Measurements from ENCODE around the gene PTH2R. TPM values are rescaled to one million over a fixed set of nuclear protein-coding genes. Genes with fewer than 3 reads are reported as not detected.

Gene PTH2R
- polyA plus RNA-seq, 1 donor (not counting 4 experiments of a cell fraction or from before 2014, with no cell fraction given), result not detected

GRCh38 chr2:208363485-208363884, 43.1 kb upstream of the PTH2R start:
- Histone ChIP-seq H3K4me3 (ENCODE audit: control insufficient read depth in 2 of 3, extremely low read depth in 1 of 3, insufficient read depth in 2 of 3, low read depth in 1 of 3, low read length in 3 of 3) (no peak overlapping the region), H3K4me1 (ENCODE audit: control insufficient read depth, extremely low read depth, insufficient read depth, low read length) (peaks cover 4% of the 10 kb centered on the region), H3K9ac (ENCODE audit: control insufficient read depth, extremely low read depth, insufficient read depth, low read length) (no peak overlapping the region), H3K27ac (ENCODE audit: control insufficient read depth, insufficient read depth, low read length) (no peak overlapping the region), H4K20me1 (ENCODE audit: control insufficient read depth, extremely low read depth, insufficient read depth, low read length) (no peaks in the 10 kb centered on the region), H3K27me3 (ENCODE audit: control insufficient read depth, extremely low read depth, insufficient read depth, low read length) (no peaks in the 10 kb centered on the region), H3K9me1 (ENCODE audit: control insufficient read depth, extremely low read depth, insufficient read depth, low read length) (no peaks in the 10 kb centered on the region), H3K79me2 (ENCODE audit: control insufficient read depth, insufficient read depth, low read length) (no peaks in the 10 kb centered on the region), H3K36me3 (ENCODE audit: control insufficient read depth in 2 of 2, extremely low read depth in 1 of 2, insufficient read depth in 2 of 2, low read length in 2 of 2) (peaks cover 0 to 5% of the 10 kb centered on the region in 2 experiments), H3K9me3 (ENCODE audit: control insufficient read depth, low read depth, low read length) (no peaks in the 10 kb centered on the region), H3K4me2 (ENCODE audit: control insufficient read depth, extremely low read depth, insufficient read depth, low read depth, low read length) (no peak overlapping the region), H2AFZ (ENCODE audit: control insufficient read depth, low read length) (no peak overlapping the region)
- FAIRE-seq, result peak; percentile 32
- TF ChIP-seq, protein P1, sequence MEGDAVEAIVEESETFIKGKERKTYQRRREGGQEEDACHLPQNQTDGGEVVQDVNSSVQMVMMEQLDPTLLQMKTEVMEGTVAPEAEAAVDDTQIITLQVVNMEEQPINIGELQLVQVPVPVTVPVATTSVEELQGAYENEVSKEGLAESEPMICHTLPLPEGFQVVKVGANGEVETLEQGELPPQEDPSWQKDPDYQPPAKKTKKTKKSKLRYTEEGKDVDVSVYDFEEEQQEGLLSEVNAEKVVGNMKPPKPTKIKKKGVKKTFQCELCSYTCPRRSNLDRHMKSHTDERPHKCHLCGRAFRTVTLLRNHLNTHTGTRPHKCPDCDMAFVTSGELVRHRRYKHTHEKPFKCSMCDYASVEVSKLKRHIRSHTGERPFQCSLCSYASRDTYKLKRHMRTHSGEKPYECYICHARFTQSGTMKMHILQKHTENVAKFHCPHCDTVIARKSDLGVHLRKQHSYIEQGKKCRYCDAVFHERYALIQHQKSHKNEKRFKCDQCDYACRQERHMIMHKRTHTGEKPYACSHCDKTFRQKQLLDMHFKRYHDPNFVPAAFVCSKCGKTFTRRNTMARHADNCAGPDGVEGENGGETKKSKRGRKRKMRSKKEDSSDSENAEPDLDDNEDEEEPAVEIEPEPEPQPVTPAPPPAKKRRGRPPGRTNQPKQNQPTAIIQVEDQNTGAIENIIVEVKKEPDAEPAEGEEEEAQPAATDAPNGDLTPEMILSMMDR (optimal IDR thresholded peaks at IDR 0.05 in 1 of 3, IDR thresholded peaks at IDR 0.05 in 1 of 3, conservative IDR thresholded peaks at IDR 0.05 in 1 of 3; ENCODE audit: extremely low read depth in 1 of 3, insufficient read depth in 2 of 3, low read length in 3 of 3), result no peak
- TF ChIP-seq EZH2 (IDR thresholded peaks at IDR 0.05; ENCODE audit: low read length), result no peak
- dilution Hi-C loops (cut with MboI; ENCODE audit: extremely low pct_ligation_motif_present, low sequenced_read_pairs), result no loop called here
- no peak for DNase-seq (ENCODE audit: low read depth, low spot score)

DNA sequence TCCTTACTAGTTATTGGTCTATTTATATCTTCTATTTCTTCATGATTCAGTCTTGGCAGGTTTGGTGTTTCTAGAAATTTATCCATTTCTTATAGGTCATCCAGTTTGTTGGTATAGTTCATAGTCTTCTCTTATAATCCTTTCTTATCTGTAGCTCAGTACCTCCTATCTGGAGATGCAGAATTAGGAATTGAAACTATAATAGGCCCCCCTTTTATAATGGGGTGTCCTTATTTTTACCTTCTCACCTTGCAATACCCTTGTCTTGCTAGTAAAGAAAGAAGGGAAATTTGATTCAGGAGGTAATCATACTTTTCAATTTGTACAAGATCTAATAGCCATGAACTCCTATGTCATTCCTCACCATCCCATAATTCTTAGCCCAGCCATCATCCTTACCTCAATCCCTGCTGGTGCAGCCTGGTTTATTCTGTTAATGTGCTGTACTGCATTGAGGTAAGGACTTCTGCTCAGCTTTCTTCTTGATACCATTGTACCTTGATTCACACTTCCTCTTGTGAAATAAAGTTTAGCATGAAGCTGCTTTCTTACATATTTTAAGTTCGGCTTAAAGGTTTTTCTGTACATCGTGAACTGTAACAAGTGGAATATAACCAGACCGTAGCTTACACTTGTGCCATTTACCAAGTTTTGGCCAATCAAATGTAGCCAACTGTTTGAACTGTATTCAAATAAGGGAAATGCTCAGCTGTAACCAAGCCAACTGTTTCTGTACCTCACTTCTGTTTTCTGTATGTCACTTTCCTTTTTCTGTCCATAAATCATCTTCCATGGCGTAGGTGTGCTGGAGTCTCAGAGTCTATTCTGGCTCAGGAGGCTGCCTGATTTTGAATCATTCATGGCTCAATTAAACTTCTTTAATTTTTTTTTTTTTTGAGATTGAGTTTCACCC, 40.1 kb upstream of the PTH2R start:
- no peak overlapping the region for H3K4me2 ChIP-seq (ENCODE audit: control insufficient read depth, extremely low read depth, insufficient read depth, low read depth, low read length)
- no peak for TF ChIP-seq EZH2 (IDR thresholded peaks at IDR 0.05; ENCODE audit: low read length)
- TF ChIP-seq, protein P1 (optimal IDR thresholded peaks at IDR 0.05 in 1 of 3, IDR thresholded peaks at IDR 0.05 in 1 of 3, conservative IDR thresholded peaks at IDR 0.05 in 1 of 3; ENCODE audit: extremely low read depth in 1 of 3, insufficient read depth in 2 of 3, low read length in 3 of 3), result no peak
- no peaks in the 10 kb centered on the region for H3K36me3 ChIP-seq (ENCODE audit: control insufficient read depth in 2 of 2, extremely low read depth in 1 of 2, insufficient read depth in 2 of 2, low read length in 2 of 2)
- H3K27me3 ChIP-seq (ENCODE audit: control insufficient read depth, extremely low read depth, insufficient read depth, low read length), result no peaks in the 10 kb centered on the region
- peaks cover 4% of the 10 kb centered on the region for H3K4me1 ChIP-seq (ENCODE audit: control insufficient read depth, extremely low read depth, insufficient read depth, low read length)
- dilution Hi-C loops (cut with MboI; ENCODE audit: extremely low pct_ligation_motif_present, low sequenced_read_pairs), result no loop called here
- no peaks in the 10 kb centered on the region for H3K9me3 ChIP-seq (ENCODE audit: control insufficient read depth, low read depth, low read length)
- FAIRE-seq (peak; percentile 32), DNase-seq (ENCODE audit: low read depth, low spot score) (no peak)
- no peaks in the 10 kb centered on the region for H3K79me2 ChIP-seq (ENCODE audit: control insufficient read depth, insufficient read depth, low read length)
- H3K4me3 ChIP-seq (ENCODE audit: control insufficient read depth in 2 of 3, extremely low read depth in 1 of 3, insufficient read depth in 2 of 3, low read depth in 1 of 3, low read length in 3 of 3), result no peak overlapping the region
- H3K9me1 ChIP-seq (ENCODE audit: control insufficient read depth, extremely low read depth, insufficient read depth, low read length), result no peaks in the 10 kb centered on the region
- no peak overlapping the region for H2AFZ ChIP-seq (ENCODE audit: control insufficient read depth, low read length)
- no peaks in the 10 kb centered on the region for H4K20me1 ChIP-seq (ENCODE audit: control insufficient read depth, extremely low read depth, insufficient read depth, low read length)
- H3K9ac ChIP-seq (ENCODE audit: control insufficient read depth, extremely low read depth, insufficient read depth, low read length), result no peak overlapping the region
- H3K27ac ChIP-seq (ENCODE audit: control insufficient read depth, insufficient read depth, low read length), result no peak overlapping the region

Data from keratinocyte (primary cell).